Loucy (cell line): ENCODE results near the gene BTBD7.

Experiments used
- H2AFZ ChIP-seq: fragments of 200-600 bp; sonication (generic); 2 replicates; pipeline ENCODE4 v1.6.0; 2016; ENCODE audit warnings: antibody characterized with exemption, mild to moderate bottlenecking, low read length, moderate library complexity
- H3F3A ChIP-seq: fragments of 200-600 bp; 2 replicates; pipeline ENCODE4 v1.6.0; 2016; ENCODE audit warnings: antibody characterized with exemption, low read depth, mild to moderate bottlenecking
- H3K27me3 ChIP-seq: fragments of 200-600 bp; sonication (generic); 2 replicates; pipeline ENCODE4 v1.6.1; 2014; ENCODE audit warnings: low read length, mild to moderate bottlenecking; ENCODE audit not compliant: insufficient read depth, poor library complexity, severe bottlenecking
- H3K36me3 ChIP-seq: fragments of 200-600 bp; sonication (generic); 2 replicates; pipeline ENCODE4 v1.6.1; 2016; ENCODE audit warnings: low read length; ENCODE audit not compliant: insufficient read depth
- H3K4me1 ChIP-seq: fragments of 200-600 bp; sonication (generic); 2 replicates; pipeline ENCODE4 v1.5.1; 2014; ENCODE audit warnings: low read length, mild to moderate bottlenecking; ENCODE audit not compliant: insufficient read depth, poor library complexity, severe bottlenecking
- H3K4me2 ChIP-seq: fragments of 200-600 bp; sonication (generic); 2 replicates; pipeline ENCODE4 v1.6.0; 2014; ENCODE audit warnings: antibody characterized with exemption, low read length, low read depth, mild to moderate bottlenecking; ENCODE audit not compliant: poor library complexity, severe bottlenecking
- H3K4me3 ChIP-seq: fragments of 200-600 bp; sonication (generic); 2 replicates; pipeline ENCODE4 v1.5.1; 2014; ENCODE audit warnings: low read length, mild to moderate bottlenecking, mixed read lengths; ENCODE audit not compliant: poor library complexity, severe bottlenecking
- H3K79me2 ChIP-seq: fragments of 200-600 bp; sonication (generic); 2 replicates; pipeline ENCODE4 v1.6.1; 2014; ENCODE audit warnings: low read length; ENCODE audit not compliant: insufficient read depth
- H3K9ac ChIP-seq: fragments of 200-600 bp; sonication (generic); 2 replicates; pipeline ENCODE4 v1.6.0; 2014; ENCODE audit warnings: mild to moderate bottlenecking, low read depth, low read length, moderate library complexity; ENCODE audit not compliant: poor library complexity, severe bottlenecking
- H3K9me2 ChIP-seq: fragments of 200-600 bp; sonication (generic); replicated peaks from 2 replicates; pipeline ENCODE4 v1.6.1; 2016; ENCODE audit warnings: low read depth, low read length, mixed read lengths
- H3K9me3 ChIP-seq: fragments of 200-600 bp; sonication (generic); 2 replicates; pipeline ENCODE4 v1.6.1; 2014; ENCODE audit warnings: mild to moderate bottlenecking, antibody characterized with exemption, low read length, low read depth; ENCODE audit not compliant: insufficient read depth
- H4K20me1 ChIP-seq: fragments of 200-600 bp; sonication (generic); 2 replicates; pipeline ENCODE4 v1.6.0; 2014; ENCODE audit warnings: antibody characterized with exemption, low read length, mild to moderate bottlenecking; ENCODE audit not compliant: insufficient read depth, poor library complexity, severe bottlenecking
- EZH2phosphoT487 ChIP-seq: fragments of 200-600 bp; IDR thresholded peaks from 2 replicates; pipeline ENCODE4 v1.6.1; 2018; ENCODE audit warnings: antibody characterized with exemption, mild to moderate bottlenecking, moderate library complexity, borderline replicate concordance
- TF ChIP-seq, protein P1 (sequence below): fragments of 200-600 bp; sonication (generic); conservative IDR thresholded peaks from 2 replicates; pipeline ENCODE4 v1.5.1; 2014; ENCODE audit warnings: mild to moderate bottlenecking, antibody characterized with exemption, low read length

BTBD7 gene

GRCh38 chr14:93319494-93319893, 13.3 kb downstream of the BTBD7 start:
- Histone ChIP-seq H3K4me2 (peak overlapping the region; percentile 52), H3K79me2 (peaks cover 100% of the 10 kb centered on the region)

GRCh38 chr14:93318927-93319326, 13.9 kb downstream of the BTBD7 start:
- H3K9me3 ChIP-seq = no peaks in the 10 kb centered on the region
- H3K79me2 ChIP-seq = peaks cover 100% of the 10 kb centered on the region
- H3K4me3 ChIP-seq = no peak overlapping the region
- peak overlapping the region; percentile 52 for H3K4me2 ChIP-seq
- peaks cover 89% of the 10 kb centered on the region for H4K20me1 ChIP-seq
- peaks cover 47% of the 10 kb centered on the region for H3K4me1 ChIP-seq
- no peak overlapping the region for H3K9ac ChIP-seq
- peaks cover 6% of the 10 kb centered on the region; the same call in 1 of the 2 replicates for H3F3A ChIP-seq
- H3K36me3 ChIP-seq = peaks cover 19% of the 10 kb centered on the region
- no peaks in the 10 kb centered on the region for H3K9me2 ChIP-seq
- TF ChIP-seq, protein P1, sequence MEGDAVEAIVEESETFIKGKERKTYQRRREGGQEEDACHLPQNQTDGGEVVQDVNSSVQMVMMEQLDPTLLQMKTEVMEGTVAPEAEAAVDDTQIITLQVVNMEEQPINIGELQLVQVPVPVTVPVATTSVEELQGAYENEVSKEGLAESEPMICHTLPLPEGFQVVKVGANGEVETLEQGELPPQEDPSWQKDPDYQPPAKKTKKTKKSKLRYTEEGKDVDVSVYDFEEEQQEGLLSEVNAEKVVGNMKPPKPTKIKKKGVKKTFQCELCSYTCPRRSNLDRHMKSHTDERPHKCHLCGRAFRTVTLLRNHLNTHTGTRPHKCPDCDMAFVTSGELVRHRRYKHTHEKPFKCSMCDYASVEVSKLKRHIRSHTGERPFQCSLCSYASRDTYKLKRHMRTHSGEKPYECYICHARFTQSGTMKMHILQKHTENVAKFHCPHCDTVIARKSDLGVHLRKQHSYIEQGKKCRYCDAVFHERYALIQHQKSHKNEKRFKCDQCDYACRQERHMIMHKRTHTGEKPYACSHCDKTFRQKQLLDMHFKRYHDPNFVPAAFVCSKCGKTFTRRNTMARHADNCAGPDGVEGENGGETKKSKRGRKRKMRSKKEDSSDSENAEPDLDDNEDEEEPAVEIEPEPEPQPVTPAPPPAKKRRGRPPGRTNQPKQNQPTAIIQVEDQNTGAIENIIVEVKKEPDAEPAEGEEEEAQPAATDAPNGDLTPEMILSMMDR = no peak
- no peak for TF ChIP-seq EZH2phosphoT487
- H2AFZ ChIP-seq = no peak overlapping the region
- H3K27me3 ChIP-seq = no peaks in the 10 kb centered on the region

More at GRCh38 chr14:93319494-93319893, 13.3 kb downstream of the BTBD7 start:
- Histone ChIP-seq H4K20me1 (peaks cover 89% of the 10 kb centered on the region), H3K4me3 (peak overlapping the region; percentile 45), H3K9ac (peak overlapping the region; percentile 4), H3K4me1 (peaks cover 47% of the 10 kb centered on the region), H3K9me3 (no peaks in the 10 kb centered on the region), H2AFZ (no peak overlapping the region), H3K27me3 (no peaks in the 10 kb centered on the region), H3K36me3 (peaks cover 24% of the 10 kb centered on the region), H3K9me2 (no peaks in the 10 kb centered on the region), H3F3A (peaks cover 6% of the 10 kb centered on the region; the same call in 1 of the 2 replicates)
- TF ChIP-seq, protein P1 = no peak
- TF ChIP-seq EZH2phosphoT487 = no peak

- no peaks in the 10 kb centered on the region for H3K9me2 ChIP-seq
- TF ChIP-seq, protein P1 = no peak
- H3F3A ChIP-seq = peaks cover 6% of the 10 kb centered on the region; the same call in 1 of the 2 replicates
- H3K9ac ChIP-seq = no peak overlapping the region
- H3K4me3 ChIP-seq = no peak overlapping the region
- H3K36me3 ChIP-seq = peaks cover 14% of the 10 kb centered on the region
- no peak overlapping the region for H2AFZ ChIP-seq
- H3K9me3 ChIP-seq = no peaks in the 10 kb centered on the region
- peaks cover 100% of the 10 kb centered on the region for H3K79me2 ChIP-seq
- no peaks in the 10 kb centered on the region for H3K27me3 ChIP-seq
- peak overlapping the region; percentile 52 for H3K4me2 ChIP-seq
- peaks cover 89% of the 10 kb centered on the region for H4K20me1 ChIP-seq
- peaks cover 40% of the 10 kb centered on the region for H3K4me1 ChIP-seq
Observed at GRCh38 chr14:93317875-93318807, 14.7 kb downstream of the BTBD7 start.
